GM12801 (cell line): ENCODE data around the gene MCCD1.

Source experiments
- TF ChIP-seq, protein P1 (sequence below): IDR thresholded peaks from one replicate; pipeline ENCODE4 v1.5.1; 2011; ENCODE audit warnings: control low read depth; ENCODE audit not compliant: insufficient read length; ENCODE audit errors: extremely low read depth

MCCD1 gene

DNA sequence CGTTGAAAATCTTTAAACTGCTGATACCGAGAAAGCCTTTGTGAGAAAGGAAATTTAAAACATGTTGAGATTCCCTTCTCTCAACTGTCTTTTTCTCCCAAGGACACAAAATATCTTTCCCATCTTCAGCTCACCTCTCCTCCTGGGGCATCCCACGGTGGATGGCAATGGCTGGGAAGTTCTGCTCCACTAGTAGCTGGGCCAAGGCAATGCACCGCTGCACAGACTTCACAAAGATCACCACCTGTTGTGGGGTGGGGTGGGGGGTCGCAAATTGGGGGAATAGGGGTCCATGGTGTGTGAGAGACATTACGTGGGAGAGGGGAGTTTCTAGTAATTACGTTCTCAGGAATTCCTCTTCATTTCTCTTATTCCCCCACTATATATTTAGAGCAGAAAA lies 2.4 kb downstream of the MCCD1 start:
- TF ChIP-seq, protein P1, sequence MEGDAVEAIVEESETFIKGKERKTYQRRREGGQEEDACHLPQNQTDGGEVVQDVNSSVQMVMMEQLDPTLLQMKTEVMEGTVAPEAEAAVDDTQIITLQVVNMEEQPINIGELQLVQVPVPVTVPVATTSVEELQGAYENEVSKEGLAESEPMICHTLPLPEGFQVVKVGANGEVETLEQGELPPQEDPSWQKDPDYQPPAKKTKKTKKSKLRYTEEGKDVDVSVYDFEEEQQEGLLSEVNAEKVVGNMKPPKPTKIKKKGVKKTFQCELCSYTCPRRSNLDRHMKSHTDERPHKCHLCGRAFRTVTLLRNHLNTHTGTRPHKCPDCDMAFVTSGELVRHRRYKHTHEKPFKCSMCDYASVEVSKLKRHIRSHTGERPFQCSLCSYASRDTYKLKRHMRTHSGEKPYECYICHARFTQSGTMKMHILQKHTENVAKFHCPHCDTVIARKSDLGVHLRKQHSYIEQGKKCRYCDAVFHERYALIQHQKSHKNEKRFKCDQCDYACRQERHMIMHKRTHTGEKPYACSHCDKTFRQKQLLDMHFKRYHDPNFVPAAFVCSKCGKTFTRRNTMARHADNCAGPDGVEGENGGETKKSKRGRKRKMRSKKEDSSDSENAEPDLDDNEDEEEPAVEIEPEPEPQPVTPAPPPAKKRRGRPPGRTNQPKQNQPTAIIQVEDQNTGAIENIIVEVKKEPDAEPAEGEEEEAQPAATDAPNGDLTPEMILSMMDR: no peak

DNA sequence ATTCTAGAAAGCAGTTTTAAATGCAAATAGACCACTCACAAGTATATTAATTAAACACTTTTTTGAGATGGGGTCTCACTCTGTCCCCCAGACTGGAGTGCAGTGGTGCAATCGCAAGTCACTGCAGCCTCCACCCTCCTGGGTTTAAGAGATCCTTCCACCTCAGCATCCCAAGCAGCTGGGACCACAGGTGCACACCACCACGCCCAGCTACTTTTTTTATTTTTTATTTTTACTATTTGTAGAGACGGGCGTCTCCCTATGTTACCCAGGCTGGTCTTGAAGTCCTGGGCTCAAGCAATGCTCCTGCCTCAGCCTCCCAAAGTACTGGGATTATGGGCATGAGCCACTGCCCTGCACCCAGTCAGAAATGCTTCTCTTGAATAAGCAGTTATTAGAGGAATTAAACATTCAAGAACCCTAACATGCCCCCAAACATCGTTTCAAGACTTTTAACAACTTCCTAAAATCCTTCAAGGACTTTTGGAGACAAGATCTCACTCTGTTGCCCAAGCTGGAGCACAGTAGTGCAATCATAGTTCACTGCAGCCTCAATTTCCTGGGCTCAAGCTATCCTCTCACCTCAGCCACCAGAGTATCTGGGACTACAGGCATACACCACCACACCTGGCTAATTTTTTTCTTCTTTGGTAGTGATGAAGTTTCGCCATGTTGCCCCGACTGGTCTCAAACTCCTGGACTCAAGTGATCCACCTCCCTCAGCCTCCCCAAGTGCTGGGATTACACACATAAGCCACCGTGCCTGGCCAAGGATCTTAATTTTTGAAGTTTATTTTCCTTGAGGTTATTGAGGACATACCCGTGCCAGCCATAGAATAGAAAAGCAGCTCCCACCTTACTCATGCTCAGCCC lies 3.2 kb downstream of the MCCD1 start:
- TF ChIP-seq, protein P1: no peak

DNA sequence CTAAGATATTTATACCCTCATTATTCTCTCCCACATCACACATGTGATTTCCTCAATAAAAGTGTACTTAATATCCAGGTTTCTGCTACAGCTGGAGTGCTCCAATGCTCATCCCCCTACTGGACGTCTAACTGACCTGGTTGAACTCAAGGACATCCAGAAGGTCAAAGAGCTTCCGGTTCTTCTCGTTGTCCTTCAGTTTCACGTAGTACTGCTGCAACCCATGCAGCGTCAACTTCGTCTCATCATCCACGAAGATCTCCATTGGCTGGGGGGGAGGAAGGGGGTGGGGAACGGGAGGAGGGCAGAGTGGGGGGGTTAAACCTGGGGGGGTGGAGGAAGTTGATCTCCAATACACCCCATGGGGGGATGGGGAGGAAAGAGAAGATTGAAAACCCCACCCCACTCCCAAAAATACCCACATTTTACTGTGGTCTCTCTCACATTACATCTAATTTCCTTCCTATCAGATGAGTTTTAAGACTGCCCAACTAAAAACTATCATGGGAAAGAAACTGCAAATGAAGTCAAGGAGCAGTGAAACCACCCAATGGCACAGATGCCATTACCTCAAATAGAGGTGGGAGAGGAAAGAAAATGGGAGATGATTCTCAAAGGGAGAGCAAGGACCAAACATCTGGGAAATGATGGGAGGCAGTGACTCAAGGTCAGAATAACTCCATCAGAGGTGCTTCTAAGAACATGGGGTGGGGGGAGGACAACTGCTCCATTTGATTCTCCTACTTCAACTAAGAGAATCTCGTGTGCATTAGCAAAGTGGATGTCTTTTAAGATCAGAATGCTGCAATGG lies 4.1 kb downstream of the MCCD1 start:
- TF ChIP-seq, protein P1: no peak

DNA sequence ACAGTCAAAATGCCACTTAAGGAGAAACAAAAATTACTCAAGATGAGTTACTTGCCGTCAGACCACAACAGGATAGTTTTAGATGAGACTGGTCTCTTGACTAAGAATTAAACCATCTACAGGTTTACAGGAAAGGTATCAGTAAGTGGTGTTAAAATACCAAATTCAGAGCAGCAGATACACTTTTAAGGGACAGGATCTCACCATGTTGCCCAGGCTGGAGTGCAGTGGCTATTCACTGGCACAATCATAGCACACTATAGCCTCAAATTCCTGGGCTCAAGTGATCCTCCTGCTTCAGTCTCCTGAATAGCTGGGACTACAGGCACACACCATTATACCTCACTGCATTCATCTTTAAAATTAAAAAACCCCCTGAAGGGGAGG lies 4.7 kb downstream of the MCCD1 start:
- TF ChIP-seq, protein P1: no peak

DNA sequence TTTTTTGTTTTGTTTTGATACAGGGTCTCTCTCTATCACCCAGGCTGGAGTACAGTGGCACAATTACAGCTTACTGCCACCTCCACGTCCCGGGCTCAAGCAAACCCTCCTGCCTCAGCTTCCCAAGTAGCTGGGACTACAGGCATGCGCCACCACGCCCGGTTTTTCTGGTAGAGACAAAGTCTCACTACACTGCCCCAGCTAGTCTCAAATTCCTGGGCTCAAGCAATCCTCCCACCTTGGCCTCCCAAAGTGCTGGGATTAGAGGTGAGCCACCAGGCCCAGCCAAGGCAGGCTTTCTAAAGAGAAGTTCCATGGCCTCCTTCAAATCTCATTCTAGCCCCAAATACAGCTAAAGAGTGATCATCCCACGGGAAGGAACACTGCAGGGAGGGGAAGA lies 5.2 kb downstream of the MCCD1 start:
- TF ChIP-seq, protein P1: no peak

DNA sequence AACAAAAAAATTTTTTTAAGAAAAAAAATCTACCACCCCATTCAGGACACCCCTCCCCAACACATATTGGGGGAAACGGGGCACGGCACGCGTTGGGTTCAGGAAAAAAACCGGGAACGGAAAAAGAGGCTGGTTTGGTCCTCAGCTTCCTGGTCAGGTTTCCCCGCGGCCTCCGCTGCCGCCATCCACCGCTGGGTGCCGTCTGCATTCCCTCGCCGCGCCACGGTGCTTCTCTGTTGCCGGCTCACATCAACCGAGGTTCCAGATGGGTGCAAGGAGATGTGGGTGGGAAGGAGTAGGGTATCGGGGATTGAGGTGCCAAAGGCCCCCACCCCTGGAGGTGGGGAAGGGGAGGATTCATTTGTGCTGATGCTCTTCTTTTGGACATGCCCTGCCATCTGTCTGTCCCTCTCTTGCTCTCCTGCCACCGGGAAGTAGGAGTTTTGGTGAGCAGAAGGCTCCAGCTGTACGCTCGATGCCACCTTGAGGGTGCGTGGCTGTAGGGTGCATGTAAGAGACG lies 5.8 kb downstream of the MCCD1 start:
- TF ChIP-seq, protein P1: no peak

DNA sequence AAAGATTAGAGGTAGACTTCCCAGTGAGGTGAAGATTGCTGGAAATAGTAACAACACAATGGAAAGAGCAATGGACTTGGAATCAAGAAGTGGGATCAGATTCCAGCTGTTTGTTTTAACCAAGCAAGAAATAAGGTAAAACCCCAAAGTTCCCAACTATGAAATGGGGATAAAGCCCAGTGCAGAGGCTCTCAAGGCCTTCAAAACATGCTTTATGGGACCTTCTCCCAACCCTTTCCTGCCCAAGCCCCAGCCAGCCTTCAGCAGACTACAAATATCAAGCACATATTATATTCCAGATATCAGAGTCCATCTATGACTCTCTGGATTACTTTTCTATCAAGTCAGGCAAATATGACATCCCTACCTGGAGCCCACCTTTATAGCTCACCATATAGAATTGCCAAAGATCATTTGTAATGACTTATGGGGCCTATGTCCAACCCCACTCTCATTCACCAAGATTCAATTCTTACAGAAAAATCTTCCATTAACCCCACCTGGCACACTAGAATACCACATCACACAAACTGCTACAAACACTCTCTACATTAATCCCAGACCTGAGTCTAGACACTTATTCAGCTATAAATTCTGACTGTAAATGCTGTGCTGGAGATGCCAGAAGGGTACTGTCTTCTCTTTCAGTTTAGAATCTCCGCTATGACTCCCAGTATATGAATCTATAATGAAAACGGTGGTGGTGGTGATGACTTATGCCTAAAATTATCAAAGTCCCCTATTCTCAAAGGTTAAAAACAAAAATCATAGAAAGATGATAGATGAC lies 7.0 kb downstream of the MCCD1 start:
- TF ChIP-seq, protein P1: no peak
